IMR-90 (cell line): ENCODE results near the gene LPIN1.

ENCODE experiments used
- BHLHE40 ChIP-seq: fragments of 150-350 bp; IDR thresholded peaks from 2 replicates; pipeline ENCODE4 v1.6.1; 2016; ENCODE audit warnings: mild to moderate bottlenecking, low read depth, low read length
- CEBPB ChIP-seq: IDR thresholded peaks from 2 replicates; pipeline ENCODE4 v1.6.1; 2012; ENCODE audit warnings: low read depth, low read length, improper control_type of control experiment
- FOS ChIP-seq: fragments of 150-350 bp; IDR thresholded peaks from 2 replicates; pipeline ENCODE4 v1.6.1; 2016; ENCODE audit warnings: low read depth, low read length
- MAFK ChIP-seq: IDR thresholded peaks from 2 replicates; pipeline ENCODE4 v1.6.1; 2012; ENCODE audit warnings: low read depth, low read length, improper control_type of control experiment
- MAZ ChIP-seq: IDR thresholded peaks from 2 replicates; pipeline ENCODE4 v1.6.1; 2012; ENCODE audit warnings: low read depth, mild to moderate bottlenecking, low read length, improper control_type of control experiment, moderate library complexity, borderline replicate concordance
- MXI1 ChIP-seq: IDR thresholded peaks from 2 replicates; pipeline ENCODE4 v1.6.1; 2012; ENCODE audit warnings: low read depth, mild to moderate bottlenecking, low read length, moderate library complexity, borderline replicate concordance
- NFE2L2 ChIP-seq: fragments of 150-350 bp; IDR thresholded peaks from 2 replicates; pipeline ENCODE4 v1.6.1; 2016; ENCODE audit warnings: low read depth, mild to moderate bottlenecking, low read length
- POLR2A ChIP-seq: IDR thresholded peaks from 2 replicates; pipeline ENCODE4 v1.6.1; 2012; ENCODE audit warnings: mild to moderate bottlenecking, low read depth, low read length
- RAD21 ChIP-seq: IDR thresholded peaks from 2 replicates; pipeline ENCODE4 v1.6.1; 2012; ENCODE audit warnings: low read length, improper control_type of control experiment
- RFX5 ChIP-seq: IDR thresholded peaks from 2 replicates; pipeline ENCODE4 v1.8.0; 2012; ENCODE audit warnings: low read depth, mild to moderate bottlenecking, low read length, moderate library complexity
- SMC3 ChIP-seq: fragments of 150-350 bp; IDR thresholded peaks from 2 replicates; pipeline ENCODE4 v1.6.1; 2016; ENCODE audit warnings: low read depth, mild to moderate bottlenecking, antibody characterized with exemption, low read length, moderate library complexity
- TF ChIP-seq, protein P1 (sequence below): conservative IDR thresholded peaks from 2 replicates; pipeline ENCODE4 v1.5.1; 2012; ENCODE audit warnings: mild to moderate bottlenecking, low read depth, low read length, improper control_type of control experiment
- TF ChIP-seq, protein P2 (sequence below): fragments of 150-350 bp; IDR thresholded peaks from 2 replicates; pipeline ENCODE4 v1.6.1; 2016; ENCODE audit warnings: low read depth, mild to moderate bottlenecking, low read length, moderate library complexity, borderline replicate concordance
- TF ChIP-seq, protein P3 (sequence below): fragments of 150-350 bp; IDR thresholded peaks from 2 replicates; pipeline ENCODE4 v1.6.1; 2017; ENCODE audit warnings: mild to moderate bottlenecking, antibody characterized with exemption, low read length, low read depth

DNA sequence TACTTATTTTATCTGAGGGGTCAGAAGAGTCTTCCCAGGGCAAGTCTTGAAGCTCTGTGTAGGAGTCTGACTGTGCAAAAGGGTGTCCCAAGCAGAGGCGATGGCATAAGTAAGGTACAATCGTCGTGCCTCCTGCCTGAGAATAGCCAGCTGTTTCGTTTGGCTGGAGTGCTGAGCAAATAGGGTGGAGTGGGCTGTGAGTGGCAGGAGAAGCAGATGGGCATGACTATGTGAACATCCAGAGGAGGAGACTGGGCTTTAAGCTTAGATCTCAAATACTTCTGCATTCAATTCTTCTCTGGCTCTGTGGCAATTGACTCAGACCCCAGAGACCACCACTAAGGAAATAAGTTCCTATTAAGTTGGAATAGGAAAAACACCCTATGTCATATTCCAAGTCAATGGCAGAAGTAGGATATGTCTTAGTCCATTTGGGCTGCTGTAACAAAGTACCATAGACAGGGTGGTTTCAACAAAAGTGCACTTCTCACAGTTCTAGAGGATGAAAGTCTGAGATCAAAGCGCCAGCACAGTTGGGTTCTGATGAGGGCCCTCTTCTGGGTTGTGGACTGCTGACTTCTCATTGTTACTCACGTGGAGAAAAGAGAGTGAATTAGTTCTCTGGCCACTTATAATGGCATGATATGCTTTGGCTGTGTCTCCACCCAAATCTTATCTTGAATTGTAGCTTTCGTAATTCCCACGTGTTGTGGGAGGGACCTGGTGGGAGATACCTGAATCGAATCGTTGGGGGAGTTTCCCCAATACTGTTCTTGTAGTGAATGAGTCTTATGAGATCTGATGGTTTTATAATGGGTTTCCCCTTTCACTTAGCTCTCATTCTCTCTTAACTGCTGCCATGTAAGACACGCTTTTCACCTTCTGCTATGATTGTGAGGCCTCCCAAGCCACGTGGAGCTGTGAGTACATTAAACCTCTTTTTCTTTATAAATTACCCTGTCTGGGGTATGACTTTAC lies 120.2 kb downstream of the LPIN1 start:
- TF ChIP-seq, protein P1, sequence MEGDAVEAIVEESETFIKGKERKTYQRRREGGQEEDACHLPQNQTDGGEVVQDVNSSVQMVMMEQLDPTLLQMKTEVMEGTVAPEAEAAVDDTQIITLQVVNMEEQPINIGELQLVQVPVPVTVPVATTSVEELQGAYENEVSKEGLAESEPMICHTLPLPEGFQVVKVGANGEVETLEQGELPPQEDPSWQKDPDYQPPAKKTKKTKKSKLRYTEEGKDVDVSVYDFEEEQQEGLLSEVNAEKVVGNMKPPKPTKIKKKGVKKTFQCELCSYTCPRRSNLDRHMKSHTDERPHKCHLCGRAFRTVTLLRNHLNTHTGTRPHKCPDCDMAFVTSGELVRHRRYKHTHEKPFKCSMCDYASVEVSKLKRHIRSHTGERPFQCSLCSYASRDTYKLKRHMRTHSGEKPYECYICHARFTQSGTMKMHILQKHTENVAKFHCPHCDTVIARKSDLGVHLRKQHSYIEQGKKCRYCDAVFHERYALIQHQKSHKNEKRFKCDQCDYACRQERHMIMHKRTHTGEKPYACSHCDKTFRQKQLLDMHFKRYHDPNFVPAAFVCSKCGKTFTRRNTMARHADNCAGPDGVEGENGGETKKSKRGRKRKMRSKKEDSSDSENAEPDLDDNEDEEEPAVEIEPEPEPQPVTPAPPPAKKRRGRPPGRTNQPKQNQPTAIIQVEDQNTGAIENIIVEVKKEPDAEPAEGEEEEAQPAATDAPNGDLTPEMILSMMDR, result no peak
- TF ChIP-seq POLR2A, result no peak
- TF ChIP-seq RAD21, result no peak
- TF ChIP-seq RFX5, result no peak
- no peak for TF ChIP-seq MAZ
- TF ChIP-seq MAFK, result no peak
- TF ChIP-seq, protein P2, sequence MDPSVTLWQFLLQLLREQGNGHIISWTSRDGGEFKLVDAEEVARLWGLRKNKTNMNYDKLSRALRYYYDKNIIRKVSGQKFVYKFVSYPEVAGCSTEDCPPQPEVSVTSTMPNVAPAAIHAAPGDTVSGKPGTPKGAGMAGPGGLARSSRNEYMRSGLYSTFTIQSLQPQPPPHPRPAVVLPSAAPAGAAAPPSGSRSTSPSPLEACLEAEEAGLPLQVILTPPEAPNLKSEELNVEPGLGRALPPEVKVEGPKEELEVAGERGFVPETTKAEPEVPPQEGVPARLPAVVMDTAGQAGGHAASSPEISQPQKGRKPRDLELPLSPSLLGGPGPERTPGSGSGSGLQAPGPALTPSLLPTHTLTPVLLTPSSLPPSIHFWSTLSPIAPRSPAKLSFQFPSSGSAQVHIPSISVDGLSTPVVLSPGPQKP, result no peak
- TF ChIP-seq SMC3, result no peak
- TF ChIP-seq, protein P3, sequence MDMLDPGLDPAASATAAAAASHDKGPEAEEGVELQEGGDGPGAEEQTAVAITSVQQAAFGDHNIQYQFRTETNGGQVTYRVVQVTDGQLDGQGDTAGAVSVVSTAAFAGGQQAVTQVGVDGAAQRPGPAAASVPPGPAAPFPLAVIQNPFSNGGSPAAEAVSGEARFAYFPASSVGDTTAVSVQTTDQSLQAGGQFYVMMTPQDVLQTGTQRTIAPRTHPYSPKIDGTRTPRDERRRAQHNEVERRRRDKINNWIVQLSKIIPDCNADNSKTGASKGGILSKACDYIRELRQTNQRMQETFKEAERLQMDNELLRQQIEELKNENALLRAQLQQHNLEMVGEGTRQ, result no peak
- no peak for TF ChIP-seq NFE2L2
- no peak for TF ChIP-seq BHLHE40
- no peak for TF ChIP-seq MXI1
- TF ChIP-seq FOS, result no peak
- TF ChIP-seq CEBPB, result no peak
